Gastroesophageal sphincter (tissue), 4 donors: ENCODE results near the gene DAB1. TPM values are rescaled to one million over a fixed set of nuclear protein-coding genes. Genes with fewer than 3 reads are reported as not detected.

Source experiments
- ATAC-seq: fragments of 150-250 bp; one replicate; pipeline ENCODE4 v1.9.1; 2016; ENCODE audit warnings: mild to moderate bottlenecking, moderate library complexity
- H3K27ac ChIP-seq, 4 donors: fragments of 200-600 bp; sonication (generic) in 3 of 4; 1 replicate in 3 of 4; 2 replicates in 1 of 4; pipeline ENCODE4 v1.5.1; 2016 to 2019
- H3K27me3 ChIP-seq: fragments of 200-600 bp; sonication (generic); one replicate; pipeline ENCODE4 v1.5.1; 2019
- H3K36me3 ChIP-seq, 2 donors: fragments of 200-600 bp; sonication (generic); one replicate each; pipeline ENCODE4 v1.5.1; 2019; ENCODE audit warnings: control low read depth in 1 of 2
- H3K4me1 ChIP-seq, 3 donors: fragments of 200-600 bp; sonication (generic); 1 replicate in 2 of 3; 2 replicates in 1 of 3; pipeline ENCODE4 v1.5.1; 2016 to 2019; ENCODE audit warnings: control low read depth in 2 of 3
- H3K4me3 ChIP-seq, 2 donors: fragments of 200-600 bp; sonication (generic); one replicate each; pipeline ENCODE4 v1.5.1; 2019; ENCODE audit warnings: mild to moderate bottlenecking in 1 of 2, moderate library complexity in 1 of 2
- H3K9me3 ChIP-seq, 3 donors: fragments of 200-600 bp; sonication (generic); one replicate each; pipeline ENCODE4 v1.5.1; 2017 to 2019; ENCODE audit warnings: control low read depth in 2 of 3
- EP300 ChIP-seq: sonication (generic); formaldehyde crosslinking; IDR thresholded peaks from one replicate; pipeline ENCODE4 v1.6.1; 2017; ENCODE audit warnings: antibody characterized with exemption, mild to moderate bottlenecking
- POLR2A ChIP-seq, 2 donors: fragments of 450-650 bp; IDR thresholded peaks; one replicate each; pipeline ENCODE4 v1.6.1; 2017; ENCODE audit warnings: antibody characterized with exemption in 2 of 2, mild to moderate bottlenecking in 2 of 2, moderate library complexity in 1 of 2
- POLR2AphosphoS5 ChIP-seq: sonication (generic); formaldehyde crosslinking; IDR thresholded peaks from one replicate; pipeline ENCODE4 v1.6.1; 2017; ENCODE audit warnings: antibody characterized with exemption
- WGBS, 2 donors: methylation state at CpG; one replicate each; pipeline ENCODE4 v1.1.5; 2018; ENCODE audit warnings: low coverage in 1 of 2; 5-methylcytosine and 5-hydroxymethylcytosine counted together
- total RNA-seq, 4 donors: library from RNA; depleted of rRNA; stranded (reverse); fragments of >200 nt; gene quantifications; one replicate each; pipeline ENCODE4 v1.1.0, GENCODE V29; 2016
- TF ChIP-seq, protein P1 (sequence below), 4 experiments: fragments of 200-600 bp in 2 of 4; fragments of 450-650 bp in 2 of 4; sonication (generic) in 1 of 4; IDR thresholded peaks; one replicate each; pipeline ENCODE4 v1.5.1; 2017 to 2019; ENCODE audit warnings: antibody characterized with exemption in 4 of 4, mild to moderate bottlenecking in 2 of 4, moderate library complexity in 2 of 4

Gene DAB1
- total RNA-seq, 4 donors from 2014 or later = 0.47 to 1.6 (median 1.1) TPM

DNA sequence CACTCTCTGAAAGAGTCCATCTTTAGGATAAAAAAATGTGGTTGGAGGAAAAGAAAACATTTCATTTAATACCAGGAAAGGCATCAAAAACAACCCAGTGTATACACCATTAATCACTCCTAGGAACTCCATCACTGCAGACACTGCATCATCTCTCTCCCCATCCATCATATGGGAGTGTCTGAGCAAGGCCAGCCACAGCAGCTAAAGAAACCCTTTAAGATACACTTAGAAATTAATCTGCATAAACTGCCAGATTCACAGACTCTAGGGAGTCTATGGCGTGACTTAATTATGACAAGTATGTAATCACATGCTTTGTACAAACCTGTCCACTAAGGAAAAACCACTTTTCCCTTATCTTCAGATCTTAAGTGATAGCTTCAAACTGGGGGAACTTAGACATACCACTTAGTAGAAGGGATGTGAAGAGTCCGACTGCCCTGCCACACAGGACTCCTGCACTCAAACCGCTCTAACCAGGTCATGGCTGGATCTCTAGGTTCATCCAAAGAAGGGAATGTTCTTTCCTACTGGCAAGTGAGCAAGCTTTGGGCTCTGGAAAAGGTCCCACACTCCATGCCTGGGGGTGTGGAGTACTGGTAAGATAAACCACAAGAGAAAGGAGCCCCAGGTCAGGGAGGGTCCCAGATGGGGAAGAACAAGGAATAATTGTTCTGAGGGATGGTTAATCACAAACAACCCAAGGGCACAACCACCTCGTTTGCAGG lies 397.1 kb downstream of the DAB1 start:
- Histone ChIP-seq H3K4me3 (no peak overlapping the region), H3K9me3 (no peaks in the 10 kb centered on the region), H3K27ac (no peak overlapping the region), H3K4me1 (peaks cover 0 to 8% (median 0%) of the 10 kb centered on the region in 3 donors), H3K27me3 (no peaks in the 10 kb centered on the region), H3K36me3 (no peaks in the 10 kb centered on the region)
- TF ChIP-seq, protein P1, sequence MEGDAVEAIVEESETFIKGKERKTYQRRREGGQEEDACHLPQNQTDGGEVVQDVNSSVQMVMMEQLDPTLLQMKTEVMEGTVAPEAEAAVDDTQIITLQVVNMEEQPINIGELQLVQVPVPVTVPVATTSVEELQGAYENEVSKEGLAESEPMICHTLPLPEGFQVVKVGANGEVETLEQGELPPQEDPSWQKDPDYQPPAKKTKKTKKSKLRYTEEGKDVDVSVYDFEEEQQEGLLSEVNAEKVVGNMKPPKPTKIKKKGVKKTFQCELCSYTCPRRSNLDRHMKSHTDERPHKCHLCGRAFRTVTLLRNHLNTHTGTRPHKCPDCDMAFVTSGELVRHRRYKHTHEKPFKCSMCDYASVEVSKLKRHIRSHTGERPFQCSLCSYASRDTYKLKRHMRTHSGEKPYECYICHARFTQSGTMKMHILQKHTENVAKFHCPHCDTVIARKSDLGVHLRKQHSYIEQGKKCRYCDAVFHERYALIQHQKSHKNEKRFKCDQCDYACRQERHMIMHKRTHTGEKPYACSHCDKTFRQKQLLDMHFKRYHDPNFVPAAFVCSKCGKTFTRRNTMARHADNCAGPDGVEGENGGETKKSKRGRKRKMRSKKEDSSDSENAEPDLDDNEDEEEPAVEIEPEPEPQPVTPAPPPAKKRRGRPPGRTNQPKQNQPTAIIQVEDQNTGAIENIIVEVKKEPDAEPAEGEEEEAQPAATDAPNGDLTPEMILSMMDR (IDR thresholded peaks at IDR 0.05) = no peak
- no peak for TF ChIP-seq POLR2A (IDR thresholded peaks at IDR 0.05)
- TF ChIP-seq EP300 = no peak
- no peak for TF ChIP-seq POLR2AphosphoS5
- no peak for ATAC-seq
- 54 to 60% methylated on average over 1 to 4 of the region's 4 CpGs for WGBS, 2 donors

DNA sequence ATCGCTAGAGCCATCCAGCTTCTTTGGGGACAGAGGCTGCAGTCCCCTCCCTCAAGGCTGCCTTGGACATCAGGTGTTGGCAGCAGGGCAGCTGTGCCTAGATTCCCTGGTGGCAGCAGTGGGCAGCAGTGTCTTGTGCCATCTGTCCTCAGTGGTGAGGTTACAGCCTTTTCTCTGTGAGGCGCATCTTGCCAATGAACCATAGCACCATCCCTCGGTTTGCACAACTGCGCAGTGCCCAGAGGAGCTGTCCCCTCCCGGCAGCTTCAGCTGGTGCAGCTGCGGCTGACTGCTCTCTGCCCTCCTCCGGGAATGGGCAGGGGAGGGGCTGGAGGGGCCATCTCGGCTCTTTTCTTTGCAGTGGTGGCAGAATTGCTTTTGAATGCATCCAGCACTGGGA lies 399.0 kb downstream of the DAB1 start:
- TF ChIP-seq EP300 = no peak
- TF ChIP-seq POLR2A (IDR thresholded peaks at IDR 0.05) = no peak
- TF ChIP-seq, protein P1 (IDR thresholded peaks at IDR 0.05) = no peak
- no peak for TF ChIP-seq POLR2AphosphoS5
- no peaks in the 10 kb centered on the region for H3K9me3 ChIP-seq
- WGBS, 2 donors = 66% methylated on average over 6 of the region's 8 CpGs; no CpG with 5 or more reads in 1 of the 2 donors

DNA sequence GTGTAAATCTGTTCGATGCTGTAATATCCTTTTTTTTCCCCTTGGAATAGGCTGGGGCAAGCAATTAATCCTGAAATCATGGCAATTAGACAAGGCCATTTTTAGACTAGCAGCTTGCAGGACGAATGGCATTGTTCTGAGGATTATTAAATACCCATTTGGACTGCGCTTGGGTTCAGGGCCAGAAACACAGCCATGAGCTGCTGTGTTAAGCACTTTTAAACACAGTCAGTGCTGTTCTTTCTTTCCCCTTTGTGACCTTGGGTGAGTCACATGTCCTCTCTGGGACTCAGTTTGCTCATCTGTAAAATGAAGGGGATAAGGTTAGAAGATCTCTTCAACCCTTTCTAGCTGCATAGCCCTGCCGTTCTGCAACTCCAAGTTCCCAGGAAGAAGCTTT lies 399.4 kb downstream of the DAB1 start:
- H3K27ac ChIP-seq = no peak overlapping the region
- peaks cover 0 to 8% (median 0%) of the 10 kb centered on the region in 3 donors for H3K4me1 ChIP-seq
- H3K27me3 ChIP-seq = no peaks in the 10 kb centered on the region
- H3K9me3 ChIP-seq = no peaks in the 10 kb centered on the region
- TF ChIP-seq, protein P1 (IDR thresholded peaks at IDR 0.05) = no peak
- no peak for TF ChIP-seq EP300
- no peak for TF ChIP-seq POLR2AphosphoS5
- no peak for TF ChIP-seq POLR2A (IDR thresholded peaks at IDR 0.05)
- ATAC-seq = no peak
- no peaks in the 10 kb centered on the region for H3K36me3 ChIP-seq
- 46 to 47% methylated on average over 3 to 4 of the region's 4 CpGs for WGBS, 2 donors
- no peak overlapping the region for H3K4me3 ChIP-seq

More for the DNA sequence above, 399.0 kb downstream of the DAB1 start:
- peaks cover 0 to 8% (median 0%) of the 10 kb centered on the region in 3 donors for H3K4me1 ChIP-seq
- no peak overlapping the region for H3K27ac ChIP-seq
- ATAC-seq = no peak
- H3K36me3 ChIP-seq = no peaks in the 10 kb centered on the region
- no peaks in the 10 kb centered on the region for H3K27me3 ChIP-seq
- no peak overlapping the region for H3K4me3 ChIP-seq

DNA sequence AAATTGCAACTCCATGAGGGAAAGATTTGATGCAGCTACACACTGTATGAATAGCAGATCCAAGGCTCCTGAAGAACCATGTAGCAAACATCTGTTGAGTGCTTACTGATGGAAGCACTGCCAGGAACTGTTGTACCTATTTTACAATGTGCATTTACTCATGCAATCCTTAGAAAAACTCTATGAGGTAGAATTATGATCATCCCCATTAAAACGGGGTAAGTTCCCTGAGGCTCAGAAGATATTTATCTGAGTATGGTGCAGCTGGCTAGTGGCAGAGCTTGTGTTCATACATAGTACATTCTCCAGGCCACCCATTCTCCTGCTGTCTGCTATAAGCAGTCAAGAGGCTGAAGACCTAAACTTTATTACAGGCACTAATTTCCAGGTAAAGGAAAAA lies 403.6 kb downstream of the DAB1 start:
- peaks cover 0 to 8% (median 0%) of the 10 kb centered on the region in 3 donors for H3K4me1 ChIP-seq
- no peaks in the 10 kb centered on the region for H3K27me3 ChIP-seq
- ATAC-seq = no peak
- H3K27ac ChIP-seq = no peak overlapping the region
- no peaks in the 10 kb centered on the region for H3K9me3 ChIP-seq
- H3K4me3 ChIP-seq = no peak overlapping the region
- WGBS, 2 donors = 38 to 60% methylated on average over 1 of the region's 1 CpG
- H3K36me3 ChIP-seq = no peaks in the 10 kb centered on the region
- no peak for TF ChIP-seq POLR2A (IDR thresholded peaks at IDR 0.05)

DNA sequence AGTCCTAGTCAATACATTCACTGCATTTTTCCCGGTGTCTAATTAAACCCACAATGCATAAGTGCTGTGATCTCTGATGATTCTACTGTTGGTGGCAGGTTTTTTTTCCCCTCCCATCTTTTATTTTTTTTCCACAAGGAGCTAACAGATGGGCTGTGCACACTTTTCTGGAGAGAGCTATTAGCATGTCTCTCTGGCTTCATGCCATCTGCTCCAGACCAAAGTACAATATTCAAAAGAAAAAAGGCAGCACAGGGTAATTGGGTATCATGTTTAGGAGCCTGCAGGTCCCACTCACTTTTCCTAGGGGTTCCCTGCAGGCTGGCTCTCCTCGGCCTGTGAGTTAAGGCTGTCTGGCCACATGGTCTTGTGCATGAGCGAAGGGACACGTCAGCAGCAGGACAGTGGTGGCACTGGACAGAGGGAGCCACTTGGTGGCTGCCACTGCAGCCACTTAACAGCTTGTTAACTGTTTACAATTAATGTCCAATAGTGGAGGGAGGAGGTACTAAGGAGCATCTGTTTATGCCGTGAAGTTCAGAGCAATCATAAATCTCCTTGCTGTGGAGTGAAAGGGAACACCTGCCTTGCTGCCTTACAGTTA lies 404.5 kb downstream of the DAB1 start:
- ATAC-seq = no peak
- no peak overlapping the region for H3K4me3 ChIP-seq
- no peaks in the 10 kb centered on the region for H3K27me3 ChIP-seq
- H3K4me1 ChIP-seq = peaks cover 0 to 2% (median 0%) of the 10 kb centered on the region in 3 donors
- H3K27ac ChIP-seq = no peak overlapping the region
- no peaks in the 10 kb centered on the region for H3K36me3 ChIP-seq
- no peaks in the 10 kb centered on the region for H3K9me3 ChIP-seq
- WGBS, 2 donors = 74 to 82% methylated on average over 2 to 4 of the region's 5 CpGs
- TF ChIP-seq POLR2AphosphoS5 (no peak), EP300 (no peak)
- TF ChIP-seq, protein P1 (IDR thresholded peaks at IDR 0.05) = no peak
